GM18511 (cell line): ENCODE results near the gene OSBPL6.

Source experiments
- ATAC-seq: cut with Tn5 transposase; IDR thresholded peaks from one replicate; pipeline ENCODE4 v1.9.1; 2021; ENCODE audit warnings: mild to moderate bottlenecking, moderate library complexity; ENCODE audit not compliant: unreplicated experiment

OSBPL6 gene

DNA sequence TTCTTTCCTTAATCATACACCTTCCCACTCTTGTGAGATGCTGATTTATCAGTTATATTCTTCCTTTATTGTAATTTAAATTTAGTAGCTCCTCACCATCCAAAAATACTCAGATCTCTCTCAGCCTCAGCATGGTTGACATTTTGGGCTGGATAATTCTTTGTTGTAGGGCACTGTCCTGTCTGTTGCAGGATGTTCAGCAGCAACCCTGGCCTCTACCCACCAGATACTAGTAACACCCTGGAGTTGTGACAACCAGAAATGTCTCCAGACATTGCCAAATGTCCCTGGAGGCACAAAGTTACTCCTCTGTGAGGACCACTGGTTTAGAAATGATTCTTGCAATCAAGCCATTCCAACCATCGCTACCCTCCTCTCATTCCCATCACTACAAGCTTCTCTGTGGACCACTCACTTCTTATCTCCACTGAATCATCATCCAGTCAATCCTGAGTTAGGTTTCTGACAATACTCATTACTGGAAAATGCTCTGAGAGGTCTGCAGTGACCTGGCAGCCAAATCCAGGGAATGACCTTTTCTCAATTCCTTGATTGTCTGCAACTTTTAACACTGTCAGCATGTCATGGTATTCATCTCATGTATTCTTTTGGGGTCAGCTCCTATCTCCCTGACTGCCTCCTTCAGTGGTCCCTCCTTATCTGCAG, 43.3 kb downstream of the OSBPL6 start:
- no peak for ATAC-seq

DNA sequence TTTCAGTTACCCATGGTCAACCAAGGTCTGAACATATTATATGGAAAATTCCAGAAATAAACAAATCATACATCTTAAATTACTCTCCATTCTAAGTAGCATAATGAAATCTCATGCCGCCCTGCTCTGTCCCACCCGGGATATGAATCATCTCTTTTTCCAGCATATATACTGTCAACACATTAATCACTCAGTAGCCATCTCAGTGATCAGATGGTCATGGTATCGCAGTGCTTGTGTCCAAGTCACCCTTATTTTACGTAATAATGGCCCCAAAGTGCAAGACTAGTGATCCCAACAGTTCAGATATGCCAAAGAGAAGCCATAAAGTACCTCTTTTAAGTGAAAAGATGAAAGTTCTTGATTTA, 43.8 kb downstream of the OSBPL6 start:
- ATAC-seq: no peak

GRCh38 chr2:178238750-178239149, 44.4 kb downstream of the OSBPL6 start:
- ATAC-seq: no peak

- ATAC-seq: no peak
Measured at GRCh38 chr2:178241844-178242551, 47.7 kb downstream of the OSBPL6 start.

DNA sequence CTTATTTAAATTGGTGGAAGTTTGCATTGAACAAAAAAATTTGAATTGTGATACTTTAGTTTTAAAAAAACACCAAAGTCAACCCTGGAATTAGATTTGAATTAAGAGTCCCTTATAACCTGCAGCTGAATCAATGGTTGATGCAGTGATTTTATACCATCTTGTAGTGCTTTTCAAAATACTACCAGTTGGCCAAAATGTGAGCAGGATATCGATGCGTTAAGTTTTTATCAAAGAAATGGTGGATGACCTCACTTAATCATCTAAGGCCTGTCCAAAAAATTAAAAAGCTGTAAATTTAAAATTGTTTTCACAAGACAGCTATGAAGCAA, 48.2 kb downstream of the OSBPL6 start:
- ATAC-seq: no peak

DNA sequence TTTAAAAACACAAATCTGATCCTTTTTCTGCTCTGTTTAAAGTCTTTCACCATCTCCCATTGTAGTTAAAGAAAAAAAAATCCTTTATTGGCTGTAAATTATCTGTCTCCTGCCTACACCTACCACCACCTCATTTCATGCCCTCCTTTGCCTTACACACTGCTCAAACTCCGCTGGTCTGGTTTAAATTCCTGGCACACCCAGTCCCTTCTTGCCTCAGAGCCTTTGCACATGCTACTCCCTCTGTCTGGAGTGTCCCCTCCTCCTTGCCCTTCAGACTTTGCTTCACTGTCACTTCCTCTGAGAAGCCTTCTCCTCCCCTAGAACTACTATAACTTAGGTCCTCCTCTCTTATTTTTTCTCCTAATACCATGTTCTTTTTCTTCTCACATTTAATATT, 49.6 kb downstream of the OSBPL6 start:
- no peak for ATAC-seq

DNA sequence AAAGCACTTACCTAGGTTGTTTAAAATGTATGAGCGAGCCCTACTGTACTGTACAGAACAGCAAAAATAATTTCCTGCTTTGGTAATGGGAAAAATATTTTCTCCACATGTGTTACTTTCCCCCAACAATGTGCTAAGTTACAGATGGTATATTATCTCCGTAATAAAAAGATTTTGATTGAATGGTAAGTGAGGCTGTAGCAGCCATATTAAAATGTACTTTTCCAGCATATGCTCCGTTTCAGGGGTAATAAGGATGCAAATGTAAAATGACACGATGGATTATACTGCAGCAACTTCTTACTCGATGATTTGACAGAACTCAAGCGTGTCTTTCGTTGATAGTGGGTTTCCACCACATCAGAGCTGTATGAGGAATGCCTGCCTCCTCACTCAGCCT, 50.5 kb downstream of the OSBPL6 start:
- no peak for ATAC-seq

DNA sequence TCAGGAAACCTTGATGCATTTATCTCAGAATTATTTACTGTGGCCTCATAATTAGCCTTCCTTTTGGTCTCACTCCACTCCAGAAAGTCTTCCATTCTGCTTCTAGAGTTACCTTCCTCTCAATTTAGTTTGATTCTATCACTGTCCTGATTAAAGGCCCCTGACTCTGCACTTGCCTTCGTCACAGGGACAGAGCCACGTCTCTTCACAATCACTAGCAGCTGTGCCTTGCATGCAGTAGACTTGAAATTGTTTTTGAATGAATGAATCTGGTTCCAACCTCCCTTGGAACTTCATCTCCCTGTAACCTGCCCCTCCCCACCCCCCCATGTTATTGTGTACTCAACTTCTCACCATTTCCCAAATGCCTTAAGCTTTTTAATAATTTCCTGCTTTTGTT, 52.4 kb downstream of the OSBPL6 start:
- ATAC-seq: no peak

DNA sequence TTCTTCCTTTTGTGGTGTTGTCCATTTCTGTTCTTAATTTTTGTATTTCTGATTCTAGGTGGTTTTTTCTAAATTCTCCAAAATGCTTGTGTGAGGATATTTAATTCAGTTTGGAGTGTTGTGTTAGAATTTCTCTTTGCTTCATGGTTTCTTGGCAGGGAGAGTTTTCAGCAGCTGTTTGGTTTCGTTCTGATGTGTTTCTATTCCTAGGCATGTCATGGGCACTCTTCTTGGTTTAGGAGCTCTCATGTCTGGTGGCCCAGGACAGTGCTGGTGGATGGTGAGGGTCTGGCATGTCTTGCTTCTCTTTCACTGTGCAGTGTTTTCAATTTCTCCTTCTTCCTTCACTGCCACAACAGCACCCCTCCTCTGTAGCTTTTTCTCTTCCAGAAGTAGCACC, 52.9 kb downstream of the OSBPL6 start:
- no peak for ATAC-seq

- no peak for ATAC-seq
Measured at GRCh38 chr2:178250429-178250828, 56.1 kb downstream of the OSBPL6 start.

DNA sequence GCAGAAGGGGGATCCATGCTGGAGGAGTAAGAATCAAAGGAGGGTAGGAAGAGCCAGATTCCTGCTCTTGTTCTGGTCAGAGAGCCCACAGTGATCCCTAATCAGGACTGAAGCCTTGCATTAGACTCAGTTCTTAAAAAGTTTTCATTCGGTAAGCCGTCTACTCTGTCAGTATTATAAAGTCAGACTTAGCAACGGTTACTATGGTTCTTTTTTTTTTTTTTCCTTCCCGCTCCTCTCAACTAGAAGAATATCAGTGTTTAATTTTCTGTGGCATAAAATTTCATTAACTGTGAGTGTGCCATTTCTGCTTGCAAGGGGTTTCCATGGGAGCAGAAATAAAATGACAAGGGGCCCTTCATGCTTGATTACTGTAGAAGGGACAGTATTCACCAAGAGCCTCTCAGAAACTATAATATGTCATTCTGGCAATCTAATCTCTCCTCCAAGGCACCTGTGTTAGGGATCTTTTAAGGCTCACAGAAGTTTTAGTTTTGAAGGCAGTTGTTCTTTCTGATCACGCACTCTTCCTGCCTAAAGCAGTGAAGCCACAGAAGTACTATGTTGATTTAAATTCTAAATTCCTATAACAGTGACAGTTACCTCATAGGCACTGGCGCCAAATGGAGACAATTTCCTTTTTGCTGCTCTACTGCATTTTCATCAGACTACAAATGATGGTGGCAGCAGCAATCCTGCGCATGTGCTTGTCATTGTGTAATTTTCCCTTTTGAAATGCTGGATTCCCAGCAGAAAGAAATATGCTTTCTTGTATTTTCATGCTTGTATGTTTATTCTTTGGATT, 57.0 kb downstream of the OSBPL6 start:
- ATAC-seq: no peak

DNA sequence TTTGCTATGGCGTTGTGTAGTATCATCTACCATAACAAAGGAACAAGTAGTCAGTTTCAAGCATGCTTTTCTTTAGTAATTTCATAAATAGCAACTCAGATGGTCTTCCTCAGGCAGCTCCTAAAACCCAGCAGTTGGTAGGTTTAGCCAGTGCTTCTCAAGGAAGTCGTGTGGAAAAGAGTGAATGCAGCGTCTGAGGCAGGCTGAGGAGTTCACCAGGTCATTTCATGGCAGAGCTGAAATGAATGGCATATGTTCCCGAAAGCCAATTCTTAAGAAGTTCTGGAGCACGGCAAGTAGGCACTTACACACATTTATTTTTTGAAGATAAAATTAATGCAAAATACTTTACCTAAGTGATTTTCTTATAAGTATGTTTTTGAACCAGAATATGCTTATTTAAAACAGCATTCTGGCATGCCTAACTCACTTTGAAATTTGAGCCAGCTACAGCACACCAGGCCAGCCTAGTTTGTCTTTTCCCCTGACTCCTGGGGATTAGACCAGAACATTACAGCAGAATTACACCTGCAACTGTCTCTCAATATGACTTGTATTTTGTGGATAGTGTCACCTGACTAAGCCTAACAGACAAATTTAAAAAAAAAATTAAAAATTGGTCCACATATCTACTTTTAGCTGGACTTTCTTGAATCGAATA, 62.2 kb downstream of the OSBPL6 start:
- no peak for ATAC-seq

DNA sequence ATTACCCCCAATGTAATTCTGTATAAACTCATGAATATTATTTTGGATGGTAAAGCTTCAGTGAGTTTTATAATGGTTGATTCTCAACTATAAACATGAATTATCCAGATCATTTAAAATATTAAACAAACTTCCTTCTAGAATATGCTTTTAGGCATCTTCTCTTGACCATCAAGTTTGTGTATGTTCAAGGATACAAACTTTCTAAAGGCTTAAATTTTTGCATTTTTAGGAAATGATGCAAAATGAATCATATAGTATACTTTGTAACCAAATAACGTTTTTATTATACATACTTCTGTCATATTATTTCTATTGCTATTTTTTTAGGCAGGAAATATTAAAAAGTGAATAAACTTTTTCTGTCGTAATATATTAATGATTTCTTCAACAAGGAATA, 62.8 kb downstream of the OSBPL6 start:
- no peak for ATAC-seq

DNA sequence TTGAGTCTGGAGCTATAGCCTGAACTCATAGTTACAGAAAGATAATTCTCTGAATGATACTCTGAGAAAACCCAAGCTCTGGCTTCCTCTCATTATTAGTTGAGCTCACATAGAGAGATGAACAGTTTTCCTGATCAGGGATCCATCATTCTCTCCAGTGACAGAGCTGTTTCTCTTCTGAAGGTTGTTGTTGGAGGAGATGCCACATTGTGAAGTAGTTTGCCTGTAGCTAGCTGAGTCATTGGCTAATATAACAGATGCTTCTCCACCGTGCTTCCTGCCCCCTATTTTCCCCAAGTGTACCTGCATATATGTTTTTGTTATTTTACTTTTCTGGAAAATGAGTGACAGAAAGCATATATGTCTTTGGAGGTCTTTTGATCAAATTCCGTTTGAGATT, 64.6 kb downstream of the OSBPL6 start:
- ATAC-seq: no peak

DNA sequence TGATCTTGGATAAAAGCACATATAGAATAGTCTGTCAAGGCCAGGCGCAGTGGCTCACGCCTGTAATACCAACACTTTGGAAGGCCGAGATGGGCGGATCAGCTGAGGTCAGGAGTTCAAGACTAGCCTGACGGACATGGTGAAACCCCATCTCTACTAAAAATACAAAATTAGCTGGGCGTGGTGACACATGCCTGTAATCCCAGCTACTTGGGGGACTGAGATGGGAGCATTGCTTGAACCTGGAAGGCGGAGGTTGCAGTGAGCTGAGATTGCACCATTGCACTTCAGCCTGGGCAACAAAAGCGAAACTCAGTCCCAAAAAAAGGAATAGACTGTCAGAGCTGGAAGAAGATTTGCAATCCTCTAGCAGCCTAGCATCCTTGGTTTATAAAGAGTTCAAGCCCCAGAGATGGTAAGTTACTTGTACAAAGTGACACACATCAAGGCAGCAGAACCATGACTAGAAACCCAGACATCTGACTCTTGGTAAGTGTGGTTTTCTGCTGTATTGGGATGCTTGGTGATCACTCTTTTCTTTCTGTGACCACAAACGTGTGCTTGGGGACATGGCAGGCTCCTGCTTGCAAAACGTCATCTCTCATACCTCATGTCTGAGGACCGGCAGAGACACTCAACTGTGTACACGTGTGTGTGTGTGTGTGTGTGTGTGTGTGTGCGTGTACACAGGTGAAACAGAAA, 69.0 kb downstream of the OSBPL6 start:
- no peak for ATAC-seq

DNA sequence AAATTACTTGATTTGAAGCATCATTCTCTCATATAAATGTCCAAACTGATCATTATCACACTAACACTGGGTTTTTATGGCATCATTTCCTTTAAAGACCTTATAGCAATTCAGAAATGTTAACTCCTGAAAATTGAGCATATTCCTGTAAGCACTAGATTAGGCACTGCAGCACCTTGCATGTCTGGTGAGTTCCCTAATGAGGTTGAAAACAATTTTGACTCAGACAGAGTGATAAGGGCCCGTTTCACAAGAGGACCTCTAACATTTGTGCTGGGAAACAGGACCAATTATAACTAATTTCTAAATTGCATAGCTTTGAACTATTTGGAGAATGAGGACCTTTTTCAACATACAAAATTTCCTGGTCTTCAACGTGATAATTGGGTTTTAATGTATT, 69.9 kb downstream of the OSBPL6 start:
- ATAC-seq: no peak

DNA sequence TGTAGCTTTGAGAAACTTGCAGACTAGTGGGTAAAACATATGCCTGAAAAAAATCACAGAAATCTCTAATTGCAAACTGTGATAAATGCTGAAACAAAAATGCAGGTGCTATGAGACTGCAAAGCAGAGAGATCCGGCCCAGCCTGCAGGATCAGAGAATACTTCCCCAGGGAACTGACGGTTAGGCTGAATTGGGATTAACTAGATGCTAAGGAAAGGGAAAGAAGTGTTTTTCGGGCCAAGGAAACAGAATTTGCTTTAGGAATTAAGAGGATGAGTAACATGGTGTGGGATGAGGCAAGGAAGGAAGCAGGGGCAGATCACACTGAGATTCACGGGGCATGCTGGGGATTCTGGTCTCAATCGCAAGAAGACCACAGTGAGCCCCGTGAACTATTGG, 71.5 kb downstream of the OSBPL6 start:
- no peak for ATAC-seq

DNA sequence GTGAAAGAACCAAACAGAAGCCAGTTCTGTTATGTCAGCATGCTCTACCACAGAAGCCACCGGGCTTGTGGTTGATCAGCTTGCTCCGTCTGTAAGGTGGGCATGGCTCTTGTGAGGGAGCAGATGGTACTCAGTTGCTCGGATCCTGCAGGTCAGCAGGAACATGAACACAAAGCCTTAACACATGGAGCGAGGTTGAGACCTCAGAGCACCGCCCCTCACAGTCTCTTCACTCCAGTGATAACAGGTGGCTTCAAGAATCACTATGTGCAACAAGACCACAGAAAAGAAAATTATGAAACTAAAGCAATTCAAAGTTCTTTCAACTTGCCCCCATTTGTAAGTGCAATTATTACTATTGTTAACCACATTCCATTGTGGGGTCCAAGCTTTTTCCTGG, 72.1 kb downstream of the OSBPL6 start:
- ATAC-seq: no peak

DNA sequence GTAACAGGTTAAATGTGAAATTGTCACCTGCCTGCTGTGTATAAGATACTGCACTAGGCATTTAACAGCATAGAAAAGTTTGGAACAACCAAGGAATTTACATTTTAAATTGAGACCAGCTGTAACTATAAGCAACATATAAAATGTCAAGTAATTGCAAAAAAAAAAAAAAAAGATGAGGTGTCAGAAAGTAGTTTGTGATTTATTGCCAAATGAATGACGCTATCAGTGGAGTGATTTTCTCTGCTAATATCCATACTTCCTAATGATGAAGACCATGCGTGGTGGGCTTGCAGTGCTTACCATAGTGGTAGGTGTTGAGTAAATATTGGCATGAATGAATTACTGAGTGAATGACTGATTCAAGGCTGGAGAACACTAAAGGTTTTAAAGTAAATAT, 73.3 kb downstream of the OSBPL6 start:
- ATAC-seq: no peak

DNA sequence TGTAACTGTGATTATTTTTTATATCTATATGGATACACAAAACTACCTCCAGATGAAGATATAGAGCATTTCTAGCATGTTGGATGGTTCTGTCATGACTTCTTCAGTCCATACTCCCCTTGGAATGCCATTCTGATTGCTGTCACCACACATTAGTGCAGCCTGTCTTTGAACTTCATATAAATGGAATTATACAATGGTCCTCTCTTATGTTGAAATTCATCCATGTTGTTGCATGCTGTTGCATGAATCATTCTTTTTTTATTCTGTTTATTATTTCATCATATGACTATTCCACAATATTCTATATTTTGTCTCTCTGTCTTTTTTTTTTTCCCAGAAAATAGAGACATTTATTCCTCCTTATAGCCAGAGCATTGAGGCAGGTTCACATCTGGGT, 74.1 kb downstream of the OSBPL6 start:
- ATAC-seq: no peak
